ENCODE measurements around the gene TPRG1. TPM values are rescaled to one million over a fixed set of nuclear protein-coding genes. Genes with fewer than 3 reads are reported as not detected.
A peak's percentile ranks its signal among the peaks of the same experiment; 100 is the strongest.

TPRG1 gene
- total RNA-seq, 2 donors from 2014 or later = 1.7 to 4.7 TPM

DNA sequence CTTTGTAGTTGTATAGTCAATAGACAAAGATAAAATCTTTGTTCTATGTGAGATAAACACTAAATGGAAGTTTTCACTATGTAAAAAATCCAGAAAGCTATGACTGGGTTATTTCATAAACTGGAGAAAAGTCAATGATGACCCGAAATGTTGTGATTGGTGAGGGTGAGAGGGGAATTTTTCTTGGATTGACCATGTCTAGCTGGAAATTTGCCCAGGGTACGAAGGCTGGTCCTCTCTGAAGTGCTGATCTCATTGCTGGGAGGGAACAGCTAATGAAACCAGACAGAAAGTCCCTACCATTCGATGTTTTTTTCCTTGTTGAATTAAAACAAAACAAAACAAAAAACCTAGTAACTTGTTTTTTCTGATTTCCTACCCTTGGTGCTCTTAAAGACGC lies 14.3 kb downstream of the TPRG1 start:
- 61% methylated on average over 4 of the region's 4 CpGs for WGBS
- Histone ChIP-seq H3K27me3 (replicated peaks; ENCODE audit: insufficient read depth) (no peaks in the 10 kb centered on the region), H3K9me3 (no peaks in the 10 kb centered on the region), H3K27ac (no peak overlapping the region), H3K36me3 (no peaks in the 10 kb centered on the region), H3K4me1 (replicated peaks) (no peaks in the 10 kb centered on the region), H3K4me3 (no peak overlapping the region)
- no peak for TF ChIP-seq POLR2AphosphoS5 (IDR thresholded peaks at IDR 0.05)
- no peak for TF ChIP-seq POLR2A (IDR thresholded peaks at IDR 0.05)
- TF ChIP-seq, protein P1, sequence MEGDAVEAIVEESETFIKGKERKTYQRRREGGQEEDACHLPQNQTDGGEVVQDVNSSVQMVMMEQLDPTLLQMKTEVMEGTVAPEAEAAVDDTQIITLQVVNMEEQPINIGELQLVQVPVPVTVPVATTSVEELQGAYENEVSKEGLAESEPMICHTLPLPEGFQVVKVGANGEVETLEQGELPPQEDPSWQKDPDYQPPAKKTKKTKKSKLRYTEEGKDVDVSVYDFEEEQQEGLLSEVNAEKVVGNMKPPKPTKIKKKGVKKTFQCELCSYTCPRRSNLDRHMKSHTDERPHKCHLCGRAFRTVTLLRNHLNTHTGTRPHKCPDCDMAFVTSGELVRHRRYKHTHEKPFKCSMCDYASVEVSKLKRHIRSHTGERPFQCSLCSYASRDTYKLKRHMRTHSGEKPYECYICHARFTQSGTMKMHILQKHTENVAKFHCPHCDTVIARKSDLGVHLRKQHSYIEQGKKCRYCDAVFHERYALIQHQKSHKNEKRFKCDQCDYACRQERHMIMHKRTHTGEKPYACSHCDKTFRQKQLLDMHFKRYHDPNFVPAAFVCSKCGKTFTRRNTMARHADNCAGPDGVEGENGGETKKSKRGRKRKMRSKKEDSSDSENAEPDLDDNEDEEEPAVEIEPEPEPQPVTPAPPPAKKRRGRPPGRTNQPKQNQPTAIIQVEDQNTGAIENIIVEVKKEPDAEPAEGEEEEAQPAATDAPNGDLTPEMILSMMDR (IDR thresholded peaks at IDR 0.05) = no peak
- intact Hi-C loops (cut with DNase I) = no loop called here
- no peak for DNase-seq (ENCODE audit: low spot score)

DNA sequence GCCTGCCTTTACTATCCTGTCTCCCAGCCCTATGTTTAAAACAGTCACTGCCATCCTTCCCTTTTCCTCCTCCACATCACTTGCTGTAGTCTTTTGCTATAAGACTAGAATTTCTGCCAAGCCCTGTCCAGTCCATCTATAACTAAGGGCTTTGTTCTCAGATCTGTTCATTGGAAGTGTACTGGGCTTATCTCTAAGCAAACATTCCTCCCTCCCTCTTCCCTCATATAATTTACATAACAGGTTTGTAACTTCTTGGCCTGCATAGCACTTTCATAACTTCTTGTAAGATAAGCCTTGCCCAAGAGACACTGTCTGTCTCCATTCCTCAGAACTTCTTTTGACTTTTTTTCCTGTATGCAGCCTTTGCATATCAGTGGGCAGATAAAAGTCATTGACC lies 16.7 kb downstream of the TPRG1 start:
- DNase-seq (ENCODE audit: low spot score) = peak; percentile 51
- H3K27ac ChIP-seq = no peak overlapping the region

DNA sequence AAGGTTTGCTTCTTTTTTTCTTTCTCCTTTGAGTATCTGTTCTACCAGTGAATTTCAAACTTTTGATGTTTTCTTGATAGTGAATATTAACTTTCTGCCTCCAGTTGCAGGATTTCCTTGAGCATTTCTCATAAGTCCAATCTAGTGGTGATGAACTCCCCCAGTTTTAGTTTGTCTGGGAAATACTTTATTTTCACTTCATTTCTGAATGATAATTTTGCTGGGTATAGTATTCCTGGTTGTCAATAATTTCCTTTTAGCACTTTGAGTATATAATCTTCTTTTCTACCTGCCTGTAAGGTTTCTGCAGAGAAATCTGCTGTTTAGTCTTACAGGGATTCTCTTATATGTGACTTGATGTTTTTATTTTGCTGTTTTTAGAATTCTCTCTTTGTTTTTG lies 21.0 kb downstream of the TPRG1 start:
- H3K36me3 ChIP-seq = no peaks in the 10 kb centered on the region
- H3K4me1 ChIP-seq (replicated peaks) = no peaks in the 10 kb centered on the region
- no peak overlapping the region for H3K4me3 ChIP-seq
- DNase-seq (ENCODE audit: low spot score) = no peak
- H3K27ac ChIP-seq = no peak overlapping the region
- no peaks in the 10 kb centered on the region for H3K27me3 ChIP-seq (replicated peaks; ENCODE audit: insufficient read depth)
- TF ChIP-seq POLR2AphosphoS5 (IDR thresholded peaks at IDR 0.05) = no peak
- TF ChIP-seq, protein P1 (IDR thresholded peaks at IDR 0.05) = no peak
- TF ChIP-seq POLR2A (IDR thresholded peaks at IDR 0.05) = no peak
- no peaks in the 10 kb centered on the region for H3K9me3 ChIP-seq
- intact Hi-C loops (cut with DNase I) = no loop called here

More for the DNA sequence above, 16.7 kb downstream of the TPRG1 start:
- intact Hi-C loops (cut with DNase I) = no loop called here
- TF ChIP-seq POLR2A (IDR thresholded peaks at IDR 0.05) = no peak
- TF ChIP-seq POLR2AphosphoS5 (IDR thresholded peaks at IDR 0.05) = peak; percentile 91
- H3K27me3 ChIP-seq (replicated peaks; ENCODE audit: insufficient read depth) = no peaks in the 10 kb centered on the region
- no peaks in the 10 kb centered on the region for H3K36me3 ChIP-seq
- H3K9me3 ChIP-seq = no peaks in the 10 kb centered on the region
- no peaks in the 10 kb centered on the region for H3K4me1 ChIP-seq (replicated peaks)
- no peak overlapping the region for H3K4me3 ChIP-seq

DNA sequence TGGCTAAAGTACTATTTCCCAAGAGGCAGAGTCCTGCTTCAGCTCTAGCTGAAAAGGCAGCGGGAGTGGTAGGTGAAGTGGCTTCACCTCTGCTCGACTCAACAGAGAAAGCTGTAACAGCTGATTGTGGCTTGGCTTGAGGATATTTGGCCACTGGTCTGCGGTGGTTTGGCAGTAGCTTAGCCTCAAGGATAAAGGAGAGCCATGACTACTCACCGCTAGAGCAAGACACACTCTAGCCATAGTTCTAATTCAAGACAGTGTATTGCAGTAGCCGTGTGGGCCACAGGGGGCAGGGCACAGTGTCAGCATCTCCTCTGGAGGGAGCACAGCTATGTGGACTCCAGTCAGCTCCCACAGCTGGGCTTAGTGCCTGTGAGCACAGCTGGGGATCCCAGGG lies 23.5 kb downstream of the TPRG1 start:
- intact Hi-C loops (cut with DNase I) = no loop called here
- Histone ChIP-seq H3K4me1 (replicated peaks) (no peaks in the 10 kb centered on the region), H3K9me3 (no peaks in the 10 kb centered on the region), H3K27me3 (replicated peaks; ENCODE audit: insufficient read depth) (no peaks in the 10 kb centered on the region), H3K27ac (no peak overlapping the region), H3K36me3 (no peaks in the 10 kb centered on the region), H3K4me3 (no peak overlapping the region)
- no peak for TF ChIP-seq POLR2A (IDR thresholded peaks at IDR 0.05)
- TF ChIP-seq, protein P1 (IDR thresholded peaks at IDR 0.05) = no peak
- TF ChIP-seq POLR2AphosphoS5 (IDR thresholded peaks at IDR 0.05) = no peak
- no peak for DNase-seq (ENCODE audit: low spot score)
- 98% methylated on average over 5 of the region's 5 CpGs for WGBS

DNA sequence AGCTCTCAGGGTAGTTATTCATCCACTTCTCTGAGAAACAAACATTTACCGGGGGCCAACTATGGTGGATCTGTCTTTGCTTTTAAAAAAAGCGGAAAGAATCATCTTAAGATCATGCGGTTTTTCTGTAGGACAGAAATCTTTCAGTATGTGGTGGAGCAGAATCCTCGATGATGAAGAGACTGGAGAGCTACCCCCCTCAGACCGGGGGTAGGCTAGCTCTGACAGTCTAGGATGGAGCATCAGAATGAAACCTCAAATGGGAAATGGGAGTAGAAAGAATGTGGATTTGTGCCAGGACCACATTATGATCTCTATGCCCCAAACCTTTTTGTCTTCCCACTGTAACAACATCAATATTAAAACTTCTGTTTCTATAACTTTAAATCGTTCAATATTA lies 30.3 kb downstream of the TPRG1 start:
- no peaks in the 10 kb centered on the region for H3K4me1 ChIP-seq (replicated peaks)
- no peak overlapping the region for H3K27ac ChIP-seq
- WGBS = 85% methylated on average over 6 of the region's 6 CpGs
- TF ChIP-seq, protein P1 (IDR thresholded peaks at IDR 0.05) = no peak
- TF ChIP-seq POLR2A (IDR thresholded peaks at IDR 0.05) (no peak), POLR2AphosphoS5 (IDR thresholded peaks at IDR 0.05) (no peak)
- H3K9me3 ChIP-seq = no peaks in the 10 kb centered on the region
- no peaks in the 10 kb centered on the region for H3K36me3 ChIP-seq
- H3K27me3 ChIP-seq (replicated peaks; ENCODE audit: insufficient read depth) = no peaks in the 10 kb centered on the region
- H3K4me3 ChIP-seq = no peak overlapping the region
- intact Hi-C loops (cut with DNase I) = no loop called here
- DNase-seq (ENCODE audit: low spot score) = no peak

Measured in prostate gland (tissue), 2 donors.